Osteocyte (in vitro differentiated cells): Measurements from ENCODE around the gene WRNIP1. TPM values are rescaled to one million over a fixed set of nuclear protein-coding genes. Genes with fewer than 3 reads are reported as not detected.

Source experiments
- DNase-seq: peaks from one replicate; pipeline ENCODE4 v3.0.0; 2021; ENCODE audit warnings: mixed read lengths; ENCODE audit not compliant: unreplicated experiment; ENCODE audit errors: extremely low spot score
- H3K27ac Mint-ChIP-seq: one replicate; pipeline ENCODE4 v1.8.0; 2021; ENCODE audit warnings: mild to moderate bottlenecking, mixed read lengths; ENCODE audit not compliant: unreplicated experiment
- H3K27me3 Mint-ChIP-seq: one replicate; pipeline ENCODE4 v1.8.0; 2021; ENCODE audit warnings: mixed read lengths; ENCODE audit not compliant: unreplicated experiment
- H3K36me3 Mint-ChIP-seq: one replicate; pipeline ENCODE4 v1.8.0; 2021; ENCODE audit warnings: mixed read lengths; ENCODE audit not compliant: unreplicated experiment
- H3K4me1 Mint-ChIP-seq: one replicate; pipeline ENCODE4 v1.8.0; 2021; ENCODE audit warnings: mixed read lengths; ENCODE audit not compliant: unreplicated experiment
- H3K4me3 Mint-ChIP-seq: one replicate; pipeline ENCODE4 v1.8.0; 2021; ENCODE audit warnings: mild to moderate bottlenecking, moderate library complexity, mixed read lengths; ENCODE audit not compliant: unreplicated experiment
- H3K9me3 Mint-ChIP-seq: one replicate; pipeline ENCODE4 v1.8.0; 2021; ENCODE audit warnings: mixed read lengths; ENCODE audit not compliant: unreplicated experiment
- total RNA-seq: library from RNA; stranded (reverse); gene quantifications from 2 replicates; pipeline ENCODE4 v1.2.1, GENCODE V29; 2021
- TF ChIP-seq, protein P1 (sequence below): fragments of 200-600 bp; sonication (generic); IDR thresholded peaks from 2 replicates; pipeline ENCODE4 v1.5.0; 2021; ENCODE audit warnings: antibody characterized with exemption, mild to moderate bottlenecking, moderate library complexity

Gene WRNIP1
- total RNA-seq, 1 donor from 2014 or later = 35.9 TPM

GRCh38 chr6:2817903-2818443 is 52.8 kb downstream of the WRNIP1 start:
- TF ChIP-seq, protein P1, sequence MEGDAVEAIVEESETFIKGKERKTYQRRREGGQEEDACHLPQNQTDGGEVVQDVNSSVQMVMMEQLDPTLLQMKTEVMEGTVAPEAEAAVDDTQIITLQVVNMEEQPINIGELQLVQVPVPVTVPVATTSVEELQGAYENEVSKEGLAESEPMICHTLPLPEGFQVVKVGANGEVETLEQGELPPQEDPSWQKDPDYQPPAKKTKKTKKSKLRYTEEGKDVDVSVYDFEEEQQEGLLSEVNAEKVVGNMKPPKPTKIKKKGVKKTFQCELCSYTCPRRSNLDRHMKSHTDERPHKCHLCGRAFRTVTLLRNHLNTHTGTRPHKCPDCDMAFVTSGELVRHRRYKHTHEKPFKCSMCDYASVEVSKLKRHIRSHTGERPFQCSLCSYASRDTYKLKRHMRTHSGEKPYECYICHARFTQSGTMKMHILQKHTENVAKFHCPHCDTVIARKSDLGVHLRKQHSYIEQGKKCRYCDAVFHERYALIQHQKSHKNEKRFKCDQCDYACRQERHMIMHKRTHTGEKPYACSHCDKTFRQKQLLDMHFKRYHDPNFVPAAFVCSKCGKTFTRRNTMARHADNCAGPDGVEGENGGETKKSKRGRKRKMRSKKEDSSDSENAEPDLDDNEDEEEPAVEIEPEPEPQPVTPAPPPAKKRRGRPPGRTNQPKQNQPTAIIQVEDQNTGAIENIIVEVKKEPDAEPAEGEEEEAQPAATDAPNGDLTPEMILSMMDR = no peak
- Mint-ChIP-seq H3K27ac (peak overlapping the region; percentile 91), H3K4me3 (peak overlapping the region; percentile 15), H3K27me3 (no peaks in the 10 kb centered on the region), H3K36me3 (peaks cover 3% of the 10 kb centered on the region), H3K9me3 (peaks cover 11% of the 10 kb centered on the region), H3K4me1 (peaks cover 25% of the 10 kb centered on the region)
- no peak for DNase-seq

- Mint-ChIP-seq H3K4me3 (peak overlapping the region; percentile 15), H3K36me3 (peaks cover 3% of the 10 kb centered on the region), H3K27ac (peak overlapping the region; percentile 91), H3K4me1 (peaks cover 25% of the 10 kb centered on the region), H3K9me3 (peaks cover 11% of the 10 kb centered on the region), H3K27me3 (no peaks in the 10 kb centered on the region)
- no peak for DNase-seq
- TF ChIP-seq, protein P1 = no peak
Observed at GRCh38 chr6:2818593-2818992, 53.4 kb downstream of the WRNIP1 start.

- H3K27me3 Mint-ChIP-seq = no peaks in the 10 kb centered on the region
- peaks cover 11% of the 10 kb centered on the region for H3K9me3 Mint-ChIP-seq
- H3K36me3 Mint-ChIP-seq = peaks cover 3% of the 10 kb centered on the region
- H3K27ac Mint-ChIP-seq = peak overlapping the region; percentile 91
- no peak for DNase-seq
- H3K4me1 Mint-ChIP-seq = peaks cover 25% of the 10 kb centered on the region
- TF ChIP-seq, protein P1 = no peak
- no peak overlapping the region for H3K4me3 Mint-ChIP-seq
Observed at GRCh38 chr6:2819115-2819514, 53.9 kb downstream of the WRNIP1 start.

DNA sequence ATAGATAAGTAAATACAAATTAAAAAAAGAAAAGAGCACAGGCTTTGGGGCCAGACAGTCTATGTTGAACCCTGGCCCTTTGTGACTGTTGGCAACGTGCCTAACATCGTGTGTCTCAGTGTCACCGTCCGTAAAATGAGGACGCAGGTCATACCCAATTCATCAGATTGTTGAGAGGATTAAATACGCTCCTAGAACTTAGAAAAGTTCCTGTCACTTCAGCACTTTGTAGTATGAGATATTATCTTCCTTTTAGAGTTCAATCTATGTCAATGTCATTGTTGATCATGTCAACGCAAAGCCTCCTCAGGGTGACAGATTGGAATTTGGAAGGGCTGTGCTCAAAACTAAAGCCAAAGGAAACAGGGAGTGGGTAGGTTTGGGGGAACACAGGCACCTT is 54.8 kb downstream of the WRNIP1 start:
- no peak for DNase-seq
- Mint-ChIP-seq H3K4me3 (no peak overlapping the region), H3K9me3 (peaks cover 11% of the 10 kb centered on the region), H3K27me3 (no peaks in the 10 kb centered on the region), H3K4me1 (peaks cover 25% of the 10 kb centered on the region), H3K36me3 (peaks cover 3% of the 10 kb centered on the region), H3K27ac (no peak overlapping the region)
- TF ChIP-seq, protein P1 = no peak

GRCh38 chr6:2820415-2820814 is 55.2 kb downstream of the WRNIP1 start:
- H3K4me1 Mint-ChIP-seq = peaks cover 25% of the 10 kb centered on the region
- no peak overlapping the region for H3K27ac Mint-ChIP-seq
- H3K9me3 Mint-ChIP-seq = peaks cover 11% of the 10 kb centered on the region
- H3K36me3 Mint-ChIP-seq = peaks cover 3% of the 10 kb centered on the region
- H3K27me3 Mint-ChIP-seq = no peaks in the 10 kb centered on the region
- no peak overlapping the region for H3K4me3 Mint-ChIP-seq
- DNase-seq = no peak
- TF ChIP-seq, protein P1 = no peak
